GM12878 (cell line): ENCODE data around the gene TNP2.

Experiments
- EZH2 ChIP-seq: IDR thresholded peaks from 2 replicates; pipeline ENCODE4 v1.6.1; 2012; ENCODE audit warnings: low read depth, mild to moderate bottlenecking, control low read depth, inconsistent platforms, low read length, borderline replicate concordance; ENCODE audit not compliant: control insufficient read depth
- TF ChIP-seq, protein P1 (sequence below): IDR thresholded peaks from 2 replicates; pipeline ENCODE4 v1.6.1; 2011; ENCODE audit warnings: low read depth, mild to moderate bottlenecking, low read length, moderate library complexity, borderline replicate concordance; ENCODE audit errors: extremely low read depth

DNA sequence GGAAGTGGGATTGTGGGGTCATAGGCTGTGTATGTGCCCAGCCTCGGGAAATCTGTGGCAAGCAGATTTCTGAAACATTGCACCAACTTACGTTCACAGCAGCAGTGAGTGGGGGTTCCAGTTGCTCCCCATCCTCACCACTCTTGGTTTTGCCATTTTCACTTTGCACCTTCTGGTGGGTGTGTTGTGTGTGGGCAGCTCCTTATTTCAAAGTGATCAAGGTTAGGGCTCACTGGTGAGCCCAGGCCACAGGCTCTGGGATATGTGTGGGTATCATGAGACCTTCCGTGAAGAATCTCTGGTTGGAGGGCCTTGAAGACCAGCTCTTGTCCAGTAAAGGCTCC, 41.5 kb upstream of the TNP2 start:
- no peak for TF ChIP-seq EZH2
- TF ChIP-seq, protein P1, sequence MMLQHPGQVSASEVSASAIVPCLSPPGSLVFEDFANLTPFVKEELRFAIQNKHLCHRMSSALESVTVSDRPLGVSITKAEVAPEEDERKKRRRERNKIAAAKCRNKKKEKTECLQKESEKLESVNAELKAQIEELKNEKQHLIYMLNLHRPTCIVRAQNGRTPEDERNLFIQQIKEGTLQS, result no peak
